Measurements from ENCODE around the gene SCG5.

- TF ChIP-seq CTCF (IDR thresholded peaks at IDR 0.05) (no peak), EZH2 (IDR thresholded peaks at IDR 0.05; ENCODE audit: borderline replicate concordance, insufficient read depth, low read depth, low read length, poor library complexity, severe bottlenecking) (no peak)
These were observed 80.6 kb downstream of the SCG5 start for GRCh38 chr15:32722136-32722535.
